Omental fat pad (tissue), 4 donors: ENCODE results near the gene ZDHHC3. TPM values are rescaled to one million over a fixed set of nuclear protein-coding genes. Genes with fewer than 3 reads are reported as not detected.

Source experiments
- ATAC-seq: fragments of 150-250 bp; one replicate; pipeline ENCODE4 v1.9.1; 2016; ENCODE audit warnings: mild to moderate bottlenecking, moderate library complexity; ENCODE audit not compliant: low FRiP score
- DNase-seq: peaks from one replicate; pipeline ENCODE4 v3.0.0-alpha.2; 2019; ENCODE audit warnings: low spot score
- CTCF ChIP-seq, 3 donors: fragments of 450-650 bp; IDR thresholded peaks; one replicate each; pipeline ENCODE4 v1.5.1; 2016 to 2017; ENCODE audit warnings: antibody characterized with exemption in 3 of 3, mild to moderate bottlenecking in 3 of 3, moderate library complexity in 2 of 3
- total RNA-seq, 4 donors: library from RNA; depleted of rRNA; stranded (reverse); fragments of >200 nt; gene quantifications; one replicate each; pipeline ENCODE4 v1.1.0, GENCODE V29; 2016

Gene ZDHHC3
- total RNA-seq, 4 donors from 2014 or later, result 72.0 to 99.8 (median 80.1) TPM

GRCh38 chr3:45016916-45017315 lies 40.9 kb upstream of the ZDHHC3 start:
- no peak for DNase-seq
- no peak for ATAC-seq
- TF ChIP-seq CTCF (IDR thresholded peaks at IDR 0.05), result no peak

GRCh38 chr3:45012577-45012976 lies 36.6 kb upstream of the ZDHHC3 start:
- no peak for DNase-seq
- no peak for TF ChIP-seq CTCF (IDR thresholded peaks at IDR 0.05)
- no peak for ATAC-seq

- peak; percentile 89 for ATAC-seq
- no peak for TF ChIP-seq CTCF (IDR thresholded peaks at IDR 0.05)
- DNase-seq, result no peak
These were observed 36.0 kb upstream of the ZDHHC3 start for GRCh38 chr3:45011756-45012508.

- TF ChIP-seq CTCF (IDR thresholded peaks at IDR 0.05), result no peak
- no peak for ATAC-seq
- DNase-seq, result no peak
These were observed 34.9 kb upstream of the ZDHHC3 start for GRCh38 chr3:45010811-45011333.

GRCh38 chr3:45009868-45010267 lies 33.9 kb upstream of the ZDHHC3 start:
- TF ChIP-seq CTCF (IDR thresholded peaks at IDR 0.05), result no peak
- DNase-seq (no peak), ATAC-seq (no peak)

GRCh38 chr3:45008117-45008516 lies 32.1 kb upstream of the ZDHHC3 start:
- ATAC-seq, result no peak
- no peak for DNase-seq
- TF ChIP-seq CTCF (IDR thresholded peaks at IDR 0.05), result no peak

GRCh38 chr3:45007091-45007490 lies 31.1 kb upstream of the ZDHHC3 start:
- TF ChIP-seq CTCF (IDR thresholded peaks at IDR 0.05), result no peak
- no peak for ATAC-seq
- no peak for DNase-seq
